Osteoblast (primary cell): Measurements from ENCODE around the gene SLC38A5. TPM values are rescaled to one million over a fixed set of nuclear protein-coding genes. Genes with fewer than 3 reads are reported as not detected.

Experiments
- DNase-seq: peaks from one replicate; pipeline ENCODE4 v3.0.0; 2011; ENCODE audit warnings: low spot score, mixed read lengths; ENCODE audit not compliant: insufficient read length; ENCODE audit errors: missing footprints
- H2AFZ ChIP-seq: 2 replicates; pipeline ENCODE4 v1.6.0; 2011; ENCODE audit warnings: mild to moderate bottlenecking, low read length
- H3K27ac ChIP-seq: 2 replicates; pipeline ENCODE4 v1.5.1; 2011; ENCODE audit warnings: mild to moderate bottlenecking, low read depth, low read length, moderate library complexity
- H3K27me3 ChIP-seq: 2 replicates; pipeline ENCODE4 v1.6.0; 2012; ENCODE audit warnings: mild to moderate bottlenecking, control low read depth, inconsistent platforms, low read length, moderate library complexity; ENCODE audit not compliant: insufficient read depth
- H3K36me3 ChIP-seq: 2 replicates; pipeline ENCODE4 v1.5.1; 2011; ENCODE audit warnings: mild to moderate bottlenecking, low read length, control low read depth, moderate library complexity; ENCODE audit not compliant: insufficient read depth
- H3K4me1 ChIP-seq: 2 replicates; pipeline ENCODE4 v1.5.1; 2011; ENCODE audit warnings: mild to moderate bottlenecking, low read length, control low read depth, moderate library complexity; ENCODE audit not compliant: insufficient read depth
- H3K4me2 ChIP-seq: 2 replicates; pipeline ENCODE4 v1.6.0; 2011; ENCODE audit warnings: mild to moderate bottlenecking, low read length; ENCODE audit not compliant: insufficient read depth
- H3K4me3 ChIP-seq: fragments of 200-600 bp; sonication (generic); 3 replicates; pipeline ENCODE4 v1.5.1; 2012; ENCODE audit warnings: mild to moderate bottlenecking, low read length, inconsistent platforms; ENCODE audit not compliant: insufficient read depth
- H3K79me2 ChIP-seq: 2 replicates; pipeline ENCODE4 v1.6.0; 2012; ENCODE audit warnings: mild to moderate bottlenecking, low read length, control low read depth, inconsistent platforms; ENCODE audit not compliant: insufficient read depth
- H3K9me3 ChIP-seq: 2 replicates; pipeline ENCODE4 v1.5.1; 2011; ENCODE audit warnings: low read depth, low read length, control low read depth
- H4K20me1 ChIP-seq: 2 replicates; pipeline ENCODE4 v1.6.0; 2012; ENCODE audit warnings: mild to moderate bottlenecking, low read length, control low read depth; ENCODE audit not compliant: insufficient read depth
- CTCF ChIP-seq: IDR thresholded peaks from 2 replicates; pipeline ENCODE4 v1.5.1; 2011; ENCODE audit warnings: mild to moderate bottlenecking, low read depth, low read length, moderate library complexity; ENCODE audit errors: extremely low read depth
- total RNA-seq: library from RNA; depleted of rRNA; stranded (reverse); fragments of >200 nt; gene quantifications from 2 replicates; pipeline ENCODE4 v1.2.3, GENCODE V29; 2012

The SLC38A5 gene
- total RNA-seq, 1 donor = 52.8 TPM

- no peak for TF ChIP-seq CTCF
- DNase-seq = no peak
Observed at GRCh38 chrX:48515842-48516241, 45.8 kb upstream of the SLC38A5 start.

GRCh38 chrX:48514868-48515460 lies 44.9 kb upstream of the SLC38A5 start:
- peaks cover 1% of the 10 kb centered on the region for H3K4me1 ChIP-seq
- H3K4me3 ChIP-seq = no peak overlapping the region
- no peak overlapping the region for H2AFZ ChIP-seq
- no peaks in the 10 kb centered on the region for H4K20me1 ChIP-seq
- no peaks in the 10 kb centered on the region for H3K9me3 ChIP-seq
- TF ChIP-seq CTCF = no peak
- no peak for DNase-seq
- H3K79me2 ChIP-seq = peaks cover 11% of the 10 kb centered on the region
- H3K27ac ChIP-seq = no peak overlapping the region
- peaks cover 10% of the 10 kb centered on the region for H3K36me3 ChIP-seq
- H3K4me2 ChIP-seq = no peak overlapping the region
- no peaks in the 10 kb centered on the region for H3K27me3 ChIP-seq

More at GRCh38 chrX:48515842-48516241, 45.8 kb upstream of the SLC38A5 start:
- H3K9me3 ChIP-seq = no peaks in the 10 kb centered on the region
- peaks cover 10% of the 10 kb centered on the region for H3K36me3 ChIP-seq
- no peak overlapping the region for H3K4me2 ChIP-seq
- no peak overlapping the region for H3K4me3 ChIP-seq
- no peak overlapping the region for H3K27ac ChIP-seq
- no peaks in the 10 kb centered on the region for H3K4me1 ChIP-seq
- H3K27me3 ChIP-seq = no peaks in the 10 kb centered on the region
- H4K20me1 ChIP-seq = no peaks in the 10 kb centered on the region
- H3K79me2 ChIP-seq = peaks cover 7% of the 10 kb centered on the region
- H2AFZ ChIP-seq = no peak overlapping the region

- H3K36me3 ChIP-seq = peaks cover 10% of the 10 kb centered on the region
- TF ChIP-seq CTCF = no peak
- peaks cover 2% of the 10 kb centered on the region for H3K4me1 ChIP-seq
- H4K20me1 ChIP-seq = no peaks in the 10 kb centered on the region
- no peak for DNase-seq
- no peaks in the 10 kb centered on the region for H3K9me3 ChIP-seq
- H2AFZ ChIP-seq = no peak overlapping the region
- no peak overlapping the region for H3K4me3 ChIP-seq
- no peaks in the 10 kb centered on the region for H3K27me3 ChIP-seq
- H3K27ac ChIP-seq = no peak overlapping the region
- H3K79me2 ChIP-seq = peaks cover 18% of the 10 kb centered on the region
- no peak overlapping the region for H3K4me2 ChIP-seq
Observed at GRCh38 chrX:48514126-48514806, 44.2 kb upstream of the SLC38A5 start.

- Histone ChIP-seq H3K27me3 (no peaks in the 10 kb centered on the region), H3K9me3 (no peaks in the 10 kb centered on the region), H3K79me2 (peaks cover 23% of the 10 kb centered on the region), H3K4me1 (peaks cover 2% of the 10 kb centered on the region), H2AFZ (no peak overlapping the region), H3K27ac (no peak overlapping the region), H3K4me2 (no peak overlapping the region), H4K20me1 (no peaks in the 10 kb centered on the region), H3K36me3 (peaks cover 10% of the 10 kb centered on the region), H3K4me3 (no peak overlapping the region)
- TF ChIP-seq CTCF = no peak
- DNase-seq = no peak
Observed at GRCh38 chrX:48513670-48514069, 43.6 kb upstream of the SLC38A5 start.
